HG03196 (cell line): ENCODE results near the gene KIF21A.
"Not testable (repeated sequence)": the region's sequence is repeated elsewhere in the genome, so short reads cannot be mapped to it uniquely, and the experiment has no call there.

ENCODE experiments used
- ATAC-seq: cut with Tn5 transposase; IDR thresholded peaks from one replicate; pipeline ENCODE4 v1.9.1; 2021; ENCODE audit not compliant: unreplicated experiment

Gene KIF21A

DNA sequence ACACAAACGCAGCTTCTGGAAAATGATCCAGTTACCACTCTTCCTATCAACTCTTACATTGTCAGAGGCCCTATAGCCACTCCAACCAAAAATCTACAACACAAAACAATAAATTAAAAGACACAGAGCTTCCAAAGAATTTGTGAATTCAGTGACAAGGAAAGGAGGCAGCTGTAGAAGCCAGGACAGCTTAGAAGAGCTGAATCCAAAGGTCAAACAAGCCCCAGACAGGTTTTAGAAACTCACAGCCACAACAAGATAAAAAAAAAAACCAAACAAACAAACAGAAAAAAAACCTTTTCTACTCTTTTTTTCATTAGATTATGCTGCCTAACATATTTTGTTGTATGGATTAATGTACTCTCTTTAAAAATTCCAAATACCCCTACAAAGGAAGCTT, 94.4 kb downstream of the KIF21A start:
- no peak for ATAC-seq

DNA sequence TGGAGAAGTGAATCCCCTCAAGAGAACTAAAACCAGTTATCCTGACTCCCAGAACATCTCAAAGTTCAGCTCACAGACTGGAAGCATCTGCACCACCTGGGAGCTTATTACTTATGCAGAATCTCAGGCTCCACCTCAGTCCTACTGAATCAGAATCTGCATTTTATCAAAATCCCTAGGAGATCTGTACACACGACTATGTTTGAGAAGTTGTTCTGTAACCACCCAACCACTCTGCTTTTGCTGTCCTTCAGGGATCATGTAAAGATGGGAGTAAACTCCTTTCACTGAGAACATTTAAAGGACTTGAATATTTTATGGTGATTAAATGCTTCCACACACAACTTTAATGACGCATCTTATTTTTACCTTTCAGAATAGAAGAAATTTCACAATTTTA, 98.0 kb downstream of the KIF21A start:
- no peak for ATAC-seq

DNA sequence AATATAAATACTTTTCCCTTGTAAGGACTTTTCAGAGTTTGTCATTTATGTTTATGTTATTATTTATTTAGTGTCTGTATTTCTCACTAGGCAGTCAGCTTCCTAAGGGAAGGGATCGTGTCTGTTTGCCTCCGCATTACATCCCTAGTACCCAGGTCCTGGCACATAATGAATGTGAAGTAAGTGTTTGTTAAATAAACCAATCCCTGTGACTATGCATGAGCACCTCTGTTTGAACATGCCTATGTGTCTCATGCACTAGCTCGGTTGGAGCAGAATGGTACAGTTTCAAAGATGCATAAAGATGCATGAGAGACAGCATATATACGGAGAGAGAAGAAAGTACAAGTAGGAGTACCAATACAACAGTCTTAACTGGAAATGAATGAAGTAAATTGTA, 99.3 kb downstream of the KIF21A start:
- no peak for ATAC-seq

DNA sequence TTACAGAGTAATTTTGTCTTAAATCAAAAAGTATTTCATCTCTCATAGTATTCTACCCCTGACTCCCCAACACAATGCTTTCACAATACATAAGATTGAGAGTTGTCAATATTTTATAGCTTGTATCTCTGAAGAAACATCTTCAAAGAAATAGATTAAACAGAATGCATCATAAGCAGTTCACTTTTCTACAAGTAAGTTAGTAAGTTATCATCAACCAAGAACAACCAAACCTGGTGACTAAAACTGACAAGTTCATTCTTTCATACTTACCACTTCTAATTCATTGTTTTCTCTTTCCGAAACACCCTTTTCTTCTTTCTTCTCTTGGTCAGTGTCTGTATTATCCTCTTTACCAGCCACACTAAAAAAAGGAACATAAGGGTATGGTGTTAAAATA, 101.2 kb downstream of the KIF21A start:
- ATAC-seq: no peak

DNA sequence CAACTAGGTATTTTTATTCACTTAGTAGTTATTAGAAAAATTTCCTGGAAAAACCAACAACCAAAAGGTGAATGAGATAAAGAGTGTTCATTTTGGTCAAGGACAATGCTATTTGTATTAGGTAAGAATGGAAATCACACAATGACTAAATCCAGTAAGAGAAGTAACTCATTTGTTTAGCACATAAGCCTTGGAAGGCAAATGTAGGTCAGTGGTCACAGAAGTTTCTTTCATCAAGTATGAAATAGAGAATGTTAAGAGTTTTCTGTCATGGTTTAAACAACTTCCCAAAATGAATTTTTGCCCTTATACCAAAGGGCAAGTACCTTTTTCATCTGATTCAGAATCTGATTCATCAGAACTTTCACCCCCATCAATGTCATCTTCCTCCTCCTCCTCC, 101.7 kb downstream of the KIF21A start:
- peak; percentile 51 for ATAC-seq

DNA sequence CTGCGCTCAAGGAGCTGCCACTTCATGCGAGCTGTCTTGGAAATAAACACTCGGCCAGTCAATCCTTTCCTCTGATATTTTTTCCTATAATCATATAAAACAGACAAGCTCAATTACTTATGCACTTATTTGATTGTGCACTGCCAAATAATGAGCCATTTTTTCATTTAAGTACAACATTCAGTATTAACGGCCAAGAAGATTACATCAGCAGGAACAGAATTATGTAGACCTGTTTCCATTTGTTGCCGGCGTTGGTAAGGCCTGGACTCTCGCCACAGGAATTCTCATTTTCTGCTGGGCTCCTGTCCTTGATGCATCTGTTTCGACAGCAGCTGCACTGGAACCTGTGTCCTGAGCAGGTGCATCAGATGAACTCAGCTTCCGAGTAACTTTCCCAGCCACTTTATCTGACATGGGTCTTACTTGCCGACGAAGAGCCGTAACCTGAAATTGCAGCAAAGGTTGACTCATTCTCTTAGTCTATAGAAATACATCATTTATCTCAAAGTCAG, 110.2 kb downstream of the KIF21A start:
- ATAC-seq: no peak

DNA sequence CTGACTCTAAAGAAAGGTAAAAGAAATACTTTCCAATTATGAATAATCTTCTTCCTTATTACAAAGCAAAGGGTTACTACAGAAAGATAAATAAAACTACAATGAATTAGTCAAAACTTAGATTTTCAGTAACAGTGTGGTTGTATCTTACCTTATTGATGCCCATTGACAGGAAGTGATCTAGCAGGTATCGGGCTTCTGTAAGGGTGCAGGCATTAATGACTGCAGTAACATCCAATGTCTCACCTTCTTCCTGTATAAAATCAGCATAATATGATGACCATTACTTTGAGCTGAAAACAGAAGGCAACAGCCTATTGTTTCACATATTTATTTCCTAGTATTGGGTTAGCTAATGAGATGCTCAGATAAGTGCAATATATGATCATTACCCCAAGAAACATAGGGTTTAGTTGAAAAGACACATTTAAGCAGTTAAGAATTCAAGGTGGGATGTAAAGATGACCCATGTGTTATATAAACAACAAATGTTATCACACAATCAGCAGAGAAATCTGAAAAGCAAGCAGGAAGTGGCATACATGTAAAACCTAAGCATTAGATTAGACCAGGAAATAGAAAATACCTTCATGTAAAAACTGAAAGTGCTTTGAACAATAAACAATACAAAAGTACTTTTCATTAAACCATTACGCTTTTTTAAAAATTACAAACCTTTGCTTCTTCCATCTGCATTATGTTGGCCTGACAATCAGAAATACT, 111.2 kb downstream of the KIF21A start:
- no peak for ATAC-seq

DNA sequence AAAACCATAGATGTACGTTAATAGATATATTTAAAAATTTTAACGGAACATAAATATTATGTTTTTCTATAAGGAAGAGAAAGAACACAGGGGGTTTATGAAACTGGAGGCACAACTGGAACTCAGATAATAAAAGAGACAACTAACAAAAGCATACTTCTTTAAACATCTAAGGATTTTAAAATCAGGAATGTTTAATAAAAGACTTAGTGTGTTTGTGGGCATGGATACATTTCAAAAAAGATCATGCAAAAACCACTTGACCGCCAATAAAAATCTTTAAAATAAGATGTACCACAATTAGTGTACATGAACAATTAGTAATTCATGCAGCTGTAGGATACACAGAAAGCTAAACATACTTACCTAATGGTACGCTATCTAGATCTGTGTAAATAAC, 113.0 kb downstream of the KIF21A start:
- ATAC-seq: no peak

DNA sequence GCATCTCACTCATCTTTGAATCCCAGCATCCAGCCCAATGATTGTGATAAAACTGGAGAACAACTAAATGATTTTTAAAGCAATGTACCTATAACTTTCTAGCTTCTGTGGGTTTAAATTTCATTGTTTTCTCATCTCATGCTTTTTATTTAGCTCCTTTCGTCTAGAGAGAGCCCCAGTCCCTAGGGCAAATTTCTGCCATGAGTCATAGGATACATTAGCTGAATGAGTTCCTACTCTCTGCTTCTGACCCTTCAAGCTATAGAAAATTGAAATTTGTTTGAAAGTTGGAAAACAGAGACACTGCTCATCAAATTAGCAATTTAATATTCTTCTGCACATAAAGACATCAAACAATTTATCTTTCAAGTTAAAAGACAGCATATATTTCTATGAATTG, 113.9 kb downstream of the KIF21A start:
- ATAC-seq: no peak

DNA sequence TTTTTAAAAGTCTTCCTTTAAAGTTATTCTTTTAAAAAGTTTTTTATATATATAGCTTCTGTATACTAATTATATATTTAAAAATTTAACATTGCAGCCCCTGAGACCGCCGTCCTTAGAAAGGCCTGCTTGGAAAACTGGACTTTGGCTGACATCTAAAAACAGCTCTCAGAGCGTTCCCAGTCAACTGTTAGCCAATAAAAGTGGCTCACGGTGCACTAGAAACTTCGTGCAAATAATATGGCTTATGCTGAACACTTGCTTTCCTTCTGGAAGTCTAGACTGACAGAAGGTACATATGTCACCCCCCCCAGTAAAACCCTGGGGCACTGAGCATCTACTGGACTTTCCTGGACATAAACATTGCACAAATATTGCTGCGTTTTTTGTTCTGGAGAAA, 115.0 kb downstream of the KIF21A start:
- ATAC-seq: no peak

DNA sequence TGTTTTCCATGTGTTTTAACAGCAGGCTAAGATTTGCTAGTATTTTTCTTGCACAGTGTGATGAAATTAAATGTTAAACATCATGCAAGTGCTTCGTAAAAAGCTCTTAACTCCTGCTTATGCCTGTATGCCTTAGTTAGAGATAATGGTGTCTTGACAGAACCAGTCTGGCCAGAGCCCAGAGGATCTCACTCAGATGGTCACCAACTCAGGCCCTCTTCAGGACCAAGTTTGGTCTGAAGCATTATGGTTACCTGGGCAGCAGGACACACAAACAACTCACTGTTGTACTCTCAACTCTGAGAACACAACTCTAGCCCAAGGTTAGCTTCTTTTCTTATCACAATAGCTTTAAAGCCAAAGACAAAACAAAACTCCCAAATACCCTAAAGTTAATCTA, 115.4 kb downstream of the KIF21A start:
- ATAC-seq: no peak

DNA sequence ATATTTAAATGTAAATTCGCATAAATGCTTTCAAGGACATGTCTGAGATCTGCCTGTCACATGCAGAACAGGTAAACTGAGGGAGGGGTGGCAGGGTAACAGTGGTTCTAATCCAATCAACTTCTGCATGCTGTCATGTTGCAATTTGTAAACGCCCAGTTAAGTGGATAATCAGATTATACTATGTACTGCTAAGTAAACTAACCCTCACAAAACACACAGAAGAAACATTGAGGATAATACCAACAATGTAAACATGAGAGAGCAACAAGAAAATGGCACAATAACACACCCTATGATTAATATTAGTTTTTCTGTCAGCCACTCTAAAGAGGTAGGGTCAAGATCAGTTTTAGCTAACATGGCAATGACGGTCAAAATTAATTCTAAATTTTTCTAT, 123.7 kb downstream of the KIF21A start:
- ATAC-seq: no peak

DNA sequence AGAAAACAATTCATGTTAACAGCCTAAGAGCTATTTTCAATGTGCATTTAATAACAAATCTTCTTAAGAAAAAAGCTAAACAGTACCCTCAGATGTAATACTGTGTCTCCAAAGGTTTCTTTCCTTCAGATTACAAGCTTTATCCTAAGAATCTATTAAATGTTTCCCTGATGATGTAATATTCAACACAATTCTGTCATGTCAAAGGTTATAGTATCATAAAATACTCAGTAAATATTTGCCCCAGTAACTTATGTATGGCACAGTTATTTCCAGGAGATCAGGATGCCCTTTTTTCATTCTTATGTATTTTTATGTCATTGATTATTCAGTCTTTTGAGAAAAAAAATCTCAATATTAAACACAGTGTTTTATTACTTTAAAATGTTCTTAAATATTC, 128.4 kb downstream of the KIF21A start:
- ATAC-seq: no peak

DNA sequence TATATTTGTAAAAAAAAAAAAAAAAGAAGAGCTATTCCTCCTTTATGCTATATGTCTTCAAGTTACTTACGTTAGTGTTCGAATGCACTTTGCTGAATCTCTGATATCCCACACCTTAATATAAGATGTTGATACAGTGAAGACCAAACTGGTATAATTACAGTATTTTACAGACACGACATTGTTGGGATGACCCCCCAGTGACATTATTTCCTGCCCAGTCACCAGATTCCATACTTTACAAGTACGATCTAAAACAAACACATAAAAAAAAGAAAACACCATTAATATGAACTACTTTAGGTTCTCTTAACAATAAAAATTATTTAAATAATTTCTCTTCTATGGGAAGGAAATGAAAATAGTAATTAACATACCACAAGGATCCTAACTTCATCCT, 133.4 kb downstream of the KIF21A start:
- ATAC-seq: no peak

DNA sequence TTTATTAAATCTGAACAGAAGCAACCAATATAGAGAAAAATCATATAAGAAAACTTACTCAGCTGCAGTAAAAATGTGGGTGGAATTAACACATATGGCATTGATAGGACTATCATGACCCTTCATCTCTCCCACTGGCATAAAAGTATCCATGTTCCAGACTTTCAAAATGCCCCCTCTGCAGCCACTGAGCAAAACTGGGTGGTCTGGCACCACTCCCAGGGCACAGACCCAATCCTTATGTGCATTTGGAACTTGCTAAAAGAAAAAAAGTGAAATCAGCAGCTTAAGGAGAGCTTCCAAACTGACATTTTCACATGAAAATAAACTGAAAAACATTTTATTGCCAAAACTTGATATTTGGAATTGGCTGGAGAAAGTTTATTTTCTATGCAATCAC, 141.5 kb downstream of the KIF21A start:
- ATAC-seq: no peak

DNA sequence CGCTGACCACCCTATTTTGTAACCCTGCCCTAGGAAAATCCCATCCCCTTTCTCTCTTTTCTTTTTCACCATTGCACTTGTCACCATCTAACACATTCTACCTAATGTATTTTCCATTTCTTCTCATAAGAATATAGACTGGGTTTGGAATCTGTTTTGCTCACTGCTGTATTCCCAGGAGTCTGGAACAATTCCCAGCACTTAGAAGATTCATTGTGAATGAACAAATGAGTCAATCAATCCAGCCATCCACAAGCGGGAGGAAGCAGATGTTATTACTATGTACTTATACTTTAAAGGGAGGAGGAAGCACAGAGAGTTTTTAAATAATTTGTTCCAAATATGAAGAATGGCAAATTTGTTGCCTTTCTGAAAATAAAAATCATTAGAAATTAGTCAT, 142.1 kb downstream of the KIF21A start:
- no peak for ATAC-seq

DNA sequence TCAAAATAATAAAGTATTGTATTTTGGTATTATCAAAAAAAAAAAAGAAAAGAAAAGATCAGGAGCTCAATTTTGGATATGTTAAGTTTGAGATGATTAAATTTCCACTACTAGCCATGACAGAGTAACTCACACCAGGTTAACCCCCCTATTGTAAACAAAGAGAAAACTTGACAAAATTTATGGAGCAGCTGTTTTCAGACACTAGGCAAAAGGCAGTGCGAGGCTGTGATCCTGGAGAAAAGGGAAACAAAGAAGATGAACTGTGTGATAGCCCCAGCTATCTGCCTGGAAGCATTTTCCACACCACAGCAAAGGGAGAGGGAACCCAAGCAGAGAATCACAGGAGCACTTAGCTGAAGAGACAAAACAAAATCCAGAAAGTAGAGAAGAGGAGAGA, 145.0 kb downstream of the KIF21A start:
- no peak for ATAC-seq

DNA sequence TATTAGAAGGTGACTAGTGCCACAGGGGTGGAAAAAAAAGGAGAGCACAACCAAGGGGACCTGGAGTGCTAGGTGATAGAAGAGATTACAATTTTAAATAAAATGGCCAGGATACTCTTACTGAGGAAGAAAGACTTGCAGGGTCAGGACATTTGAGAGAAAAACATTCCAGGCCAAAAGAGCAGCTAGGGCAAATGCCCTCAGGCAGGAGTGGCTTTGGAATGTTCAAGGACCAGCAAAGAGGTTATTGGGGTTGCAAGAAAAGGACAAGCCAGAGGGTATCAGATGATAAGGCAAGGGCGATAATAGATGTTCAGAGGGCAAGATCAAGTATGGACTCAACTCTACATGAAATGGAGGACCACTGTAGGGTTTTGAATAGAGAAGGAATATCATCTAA, 146.4 kb downstream of the KIF21A start:
- ATAC-seq: no peak

DNA sequence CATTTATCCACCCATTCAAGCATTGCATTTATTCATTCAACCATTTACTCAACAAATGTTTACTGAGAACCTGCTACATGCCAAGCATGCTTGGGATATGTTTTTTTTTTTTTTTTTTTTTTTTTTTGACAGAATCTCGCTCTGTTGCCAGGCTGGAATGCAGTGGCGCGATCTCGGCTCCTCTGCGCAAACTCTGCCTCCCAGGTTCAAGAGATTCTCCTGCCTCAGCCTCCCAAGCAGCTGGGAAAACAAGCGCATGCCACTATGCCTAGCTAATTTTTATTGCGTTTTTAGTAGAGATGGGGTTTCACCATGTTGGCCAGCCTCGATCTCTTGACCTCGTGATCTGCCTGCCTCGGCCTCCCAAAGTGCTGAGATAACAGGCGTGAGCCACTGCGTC, 147.3 kb downstream of the KIF21A start:
- not testable (repeated sequence) for ATAC-seq

DNA sequence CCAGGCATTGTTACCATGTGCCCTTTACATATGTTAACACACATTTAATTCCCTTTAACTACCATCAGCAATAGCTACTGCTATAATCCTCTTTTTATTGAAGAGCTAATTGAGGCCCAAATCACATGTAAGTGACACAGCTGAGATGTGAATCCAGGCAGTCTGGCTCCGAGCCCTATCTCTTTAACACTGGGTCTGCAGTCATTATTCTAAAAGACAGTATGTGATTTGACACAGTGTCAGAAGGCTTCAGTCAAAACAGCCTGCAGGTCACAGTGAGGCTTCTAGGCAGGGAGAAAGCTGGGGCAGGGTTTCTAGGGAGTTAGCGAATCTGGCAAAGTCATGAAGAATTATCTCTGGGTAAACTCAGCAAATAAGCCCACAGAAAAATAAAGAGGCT, 148.2 kb downstream of the KIF21A start:
- ATAC-seq: no peak

DNA sequence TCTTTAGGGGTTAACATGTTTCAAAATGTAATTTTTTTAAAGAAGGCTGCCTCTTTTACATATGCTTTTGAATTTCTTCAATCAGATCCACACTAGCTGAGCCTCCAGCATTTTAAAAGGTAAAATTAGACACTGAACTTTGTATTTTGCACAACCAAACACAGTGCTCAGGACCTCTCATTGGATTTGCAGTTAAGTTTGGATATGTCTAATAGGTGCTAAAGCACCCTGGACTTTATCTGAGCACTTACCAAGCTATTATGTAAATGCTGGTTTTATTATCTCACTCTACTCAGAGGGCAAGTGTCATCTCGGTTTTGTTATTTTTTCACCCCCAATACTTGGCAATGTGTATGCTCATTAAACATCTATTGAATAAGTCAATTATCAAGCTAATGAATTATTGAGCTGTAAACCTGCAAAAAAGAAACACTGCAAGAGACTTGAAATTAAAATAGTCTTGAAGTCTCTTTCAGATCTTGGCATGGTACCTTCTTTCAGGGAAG, 150.7 kb downstream of the KIF21A start:
- no peak for ATAC-seq

DNA sequence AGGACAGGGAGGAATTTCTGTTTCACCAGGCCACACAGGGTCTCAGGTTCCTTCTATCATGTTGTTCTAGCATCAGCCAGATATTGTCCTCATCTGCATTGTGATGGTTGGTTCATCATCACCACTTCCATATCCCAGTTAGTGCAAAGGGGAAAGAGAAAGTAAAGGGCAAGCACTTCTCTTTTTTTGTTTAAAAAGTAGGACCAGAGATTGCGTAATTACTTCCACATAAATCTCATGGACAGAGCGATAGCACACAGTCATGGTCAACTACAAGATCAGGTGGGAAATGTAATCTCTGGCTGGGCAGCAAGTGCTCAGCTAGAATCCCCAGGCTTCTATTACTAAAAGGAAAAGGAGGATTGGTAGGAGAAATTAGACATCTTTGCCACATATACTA, 155.1 kb downstream of the KIF21A start:
- ATAC-seq: no peak

DNA sequence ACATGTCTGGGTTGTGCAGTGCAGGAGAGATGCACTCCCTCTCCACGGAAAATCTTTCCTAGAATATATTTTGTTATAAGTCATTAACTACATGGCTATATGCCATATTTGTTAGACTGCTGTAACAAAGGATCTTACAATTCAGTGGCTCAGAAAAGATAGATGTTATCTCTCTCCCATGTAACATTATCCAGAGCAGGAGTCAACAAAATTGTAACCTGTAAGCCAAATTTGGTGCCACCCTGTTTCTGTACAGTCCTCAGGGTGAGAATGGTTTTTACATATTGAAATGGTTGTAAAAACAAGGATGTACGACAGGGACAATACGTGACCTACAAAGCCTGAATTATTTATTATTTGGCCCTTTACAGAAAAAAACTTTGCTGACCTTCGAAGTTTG, 155.5 kb downstream of the KIF21A start:
- no peak for ATAC-seq
